Medulla oblongata (tissue), 1 donor: ENCODE results near the gene NR2F2.
A peak's percentile ranks its signal among the peaks of the same experiment; 100 is the strongest.

Experiments
- DNase-seq: peaks from one replicate; pipeline ENCODE4 v3.0.0-alpha.2; 2015; ENCODE audit errors: extremely low spot score

The NR2F2 gene

GRCh38 chr15:96316953-96317629 lies 13.4 kb upstream of the NR2F2 start:
- DNase-seq, result no peak

- no peak for DNase-seq
Measured at GRCh38 chr15:96320107-96320506, 10.4 kb upstream of the NR2F2 start.

DNA sequence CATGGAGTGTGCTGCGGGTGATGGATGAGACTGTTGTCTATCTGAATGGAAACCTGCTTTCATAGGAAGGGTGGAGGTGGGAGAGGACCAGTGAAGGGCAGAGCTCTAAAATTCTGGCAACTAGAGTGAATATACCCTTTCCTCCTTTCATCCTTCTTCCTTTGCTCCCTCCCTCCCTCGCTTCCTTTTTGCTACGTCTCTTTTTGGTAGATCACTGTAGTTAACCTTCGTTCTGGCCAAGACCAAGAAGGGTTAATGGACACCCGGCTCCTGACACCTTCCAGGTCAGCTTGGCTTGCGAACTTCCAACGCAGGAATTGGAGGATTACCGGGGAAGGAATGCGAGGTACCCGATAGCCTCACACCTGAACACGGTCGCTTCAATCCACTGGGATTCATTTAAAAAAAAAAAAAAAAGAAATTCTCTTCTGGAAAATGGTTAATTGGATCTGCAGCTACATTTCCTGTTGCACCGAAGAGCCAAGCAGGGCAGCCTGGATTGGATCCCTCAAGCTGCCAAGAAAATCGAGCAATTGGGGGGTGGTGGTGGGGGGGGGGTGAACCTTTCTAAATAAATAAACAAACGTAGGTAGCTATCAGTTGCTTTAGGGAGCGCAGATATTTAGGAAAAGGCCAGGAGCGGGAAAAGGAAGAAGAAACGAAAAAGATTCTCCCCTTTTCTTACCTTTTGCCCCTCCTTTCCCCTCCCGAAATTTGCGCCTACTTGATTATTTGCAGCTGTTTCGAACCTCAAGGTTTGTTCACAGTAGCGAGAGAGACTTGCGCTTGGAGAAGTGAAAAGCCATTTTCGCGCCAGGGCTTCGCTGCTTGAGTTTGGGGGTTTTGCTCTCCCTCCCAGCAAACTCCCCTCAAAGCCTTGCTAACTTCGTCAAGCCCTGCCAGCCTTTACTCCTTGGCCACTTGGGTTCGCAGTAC lies 9.5 kb upstream of the NR2F2 start:
- no peak for DNase-seq

DNA sequence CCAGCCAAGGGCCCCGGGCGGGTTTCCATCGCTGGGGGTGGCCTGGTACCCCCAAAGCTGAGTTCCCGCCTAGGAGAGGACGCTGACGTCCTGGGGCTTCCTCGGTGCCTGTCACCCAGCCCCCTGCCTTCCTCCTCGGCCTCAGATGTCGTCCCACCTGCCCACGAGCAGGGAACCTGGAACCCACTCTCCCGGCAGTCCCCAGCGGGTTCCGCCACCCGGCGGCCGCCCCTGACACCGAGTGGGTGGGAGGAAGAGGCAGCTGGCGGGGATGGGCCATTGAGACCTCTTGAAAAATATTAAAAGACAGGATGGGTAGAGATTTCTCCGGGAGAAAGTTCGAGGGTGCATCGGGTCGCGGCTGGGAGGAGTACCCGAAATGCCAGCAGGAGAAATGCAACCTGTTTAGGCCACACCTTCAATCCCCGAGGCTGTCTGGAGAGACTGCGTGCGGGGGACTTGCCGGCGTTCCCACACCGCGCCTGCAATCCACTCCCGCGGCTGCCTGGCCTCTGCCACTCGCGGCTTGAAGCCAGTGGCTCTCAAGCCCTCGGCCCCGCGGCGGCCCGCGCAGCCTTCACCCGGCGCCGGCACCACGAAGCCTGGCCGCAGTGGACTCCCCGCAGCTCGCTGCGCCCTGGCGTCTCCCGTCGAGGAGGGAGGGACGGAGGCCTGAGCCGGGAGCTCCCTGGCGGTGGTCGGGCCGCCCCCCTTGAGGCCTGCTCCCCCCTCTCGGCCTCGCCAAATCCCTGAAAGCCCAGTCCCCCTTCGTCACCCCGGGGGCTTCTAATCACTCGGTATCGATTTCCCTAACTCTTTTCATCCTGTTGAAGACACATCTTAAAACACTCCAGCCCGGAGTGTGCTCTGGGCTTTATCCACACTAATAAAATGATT lies 8.6 kb upstream of the NR2F2 start:
- DNase-seq, result no peak

DNA sequence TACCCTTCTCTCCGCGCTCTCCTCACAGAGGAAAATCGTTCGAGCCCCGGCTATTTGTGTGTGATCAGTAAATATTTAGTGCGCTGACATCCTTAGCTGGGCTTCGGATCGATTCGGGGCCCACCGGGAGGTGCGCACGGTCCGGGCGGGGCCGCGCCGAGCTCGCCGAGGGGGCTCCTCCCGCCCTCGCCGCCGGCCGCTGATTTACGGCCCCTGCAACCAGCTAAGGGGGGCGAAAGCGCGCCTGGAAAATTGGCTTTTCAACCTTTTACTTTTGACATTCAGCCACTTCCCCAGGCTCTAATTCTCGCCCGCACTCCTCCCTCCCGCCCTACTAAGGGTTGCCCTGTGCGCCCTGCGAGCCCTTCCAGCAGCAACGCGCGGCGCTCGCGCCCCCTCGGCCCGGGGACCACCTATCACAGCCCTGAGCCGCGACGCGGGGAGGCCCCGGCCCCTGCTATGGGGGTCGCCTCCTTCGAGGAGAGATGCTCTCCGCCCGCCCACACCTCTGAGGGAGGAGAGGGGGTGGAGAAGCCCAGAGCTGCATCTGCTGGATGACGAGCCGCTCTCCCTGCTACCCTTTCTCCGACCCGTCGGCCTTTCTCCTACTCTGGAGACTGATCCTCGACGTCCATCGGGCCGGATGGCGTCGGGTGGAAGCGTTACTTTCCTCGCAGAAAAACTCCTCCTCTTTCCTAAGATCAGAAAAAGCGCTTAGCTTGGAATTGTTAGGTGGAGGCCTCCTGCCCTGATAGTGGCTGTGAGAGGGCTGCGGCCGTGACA lies 7.8 kb upstream of the NR2F2 start:
- no peak for DNase-seq

DNA sequence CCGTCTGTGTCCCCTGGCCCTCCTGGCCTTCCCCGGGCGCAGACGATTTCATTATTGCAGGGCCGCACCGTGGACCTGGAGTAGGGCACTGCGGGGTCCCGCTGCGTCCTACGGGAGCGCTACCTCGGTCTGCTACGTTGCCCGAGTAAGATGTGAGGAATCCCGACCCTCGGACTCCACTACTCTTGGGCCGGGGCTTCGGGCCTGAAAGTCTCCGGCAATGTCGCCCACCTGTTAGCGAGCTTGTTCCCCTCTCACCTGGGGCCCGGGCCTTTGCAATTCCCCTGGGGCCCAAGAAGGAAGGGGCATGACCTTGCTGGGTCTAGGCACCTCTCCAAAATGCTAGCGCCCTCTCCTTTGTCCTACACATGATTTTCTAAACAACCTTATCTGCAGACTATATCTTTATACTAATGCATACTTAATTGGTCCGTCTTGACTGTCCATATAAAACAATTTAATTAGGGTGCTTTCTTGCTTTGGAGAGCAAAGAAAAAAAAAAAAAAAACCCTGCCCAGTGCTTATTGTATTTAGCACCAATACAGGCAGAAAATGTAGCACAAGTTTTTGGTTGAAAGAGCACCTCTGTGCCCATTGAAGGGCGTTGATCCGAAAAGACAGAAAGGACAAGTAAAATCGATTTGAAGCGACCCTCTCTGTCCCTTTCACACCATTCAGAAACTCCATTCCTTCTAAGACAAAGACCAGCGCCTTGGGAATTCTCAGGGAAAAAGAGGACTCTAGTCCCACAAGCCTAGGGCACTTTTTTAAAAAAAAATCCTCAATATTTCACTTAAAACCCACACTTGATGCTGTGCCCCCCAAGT lies 7.0 kb upstream of the NR2F2 start:
- DNase-seq, result no peak

GRCh38 chr15:96324192-96324895 lies 6.2 kb upstream of the NR2F2 start:
- no peak for DNase-seq

DNA sequence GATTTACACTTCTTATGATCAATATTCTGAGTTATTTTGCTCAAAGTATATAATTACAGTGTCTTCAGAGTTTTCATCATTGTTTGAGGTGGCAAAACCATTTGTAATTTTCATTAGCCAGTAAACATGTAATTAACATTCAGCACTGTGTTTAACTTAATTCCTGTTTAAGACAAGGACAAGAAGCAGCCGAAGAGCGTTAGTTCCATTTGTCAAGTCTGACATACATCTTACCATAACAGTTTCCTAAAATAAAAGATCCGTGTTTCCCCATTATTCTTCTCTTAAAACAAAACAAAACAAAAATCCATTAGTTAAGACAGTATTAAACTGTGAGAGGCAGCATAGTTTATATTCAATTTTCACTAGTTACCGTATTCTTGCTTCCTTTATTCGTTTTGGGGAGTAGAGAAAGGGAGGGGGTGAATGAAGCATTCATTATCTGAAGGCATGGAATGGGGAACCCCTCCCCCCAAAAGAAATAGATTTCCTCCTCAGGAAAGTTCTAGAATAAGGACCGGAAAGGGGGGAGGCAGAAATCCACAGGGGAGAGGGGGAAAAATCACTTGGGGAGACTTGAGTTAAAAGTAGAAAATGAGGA lies 5.5 kb upstream of the NR2F2 start:
- no peak for DNase-seq

DNA sequence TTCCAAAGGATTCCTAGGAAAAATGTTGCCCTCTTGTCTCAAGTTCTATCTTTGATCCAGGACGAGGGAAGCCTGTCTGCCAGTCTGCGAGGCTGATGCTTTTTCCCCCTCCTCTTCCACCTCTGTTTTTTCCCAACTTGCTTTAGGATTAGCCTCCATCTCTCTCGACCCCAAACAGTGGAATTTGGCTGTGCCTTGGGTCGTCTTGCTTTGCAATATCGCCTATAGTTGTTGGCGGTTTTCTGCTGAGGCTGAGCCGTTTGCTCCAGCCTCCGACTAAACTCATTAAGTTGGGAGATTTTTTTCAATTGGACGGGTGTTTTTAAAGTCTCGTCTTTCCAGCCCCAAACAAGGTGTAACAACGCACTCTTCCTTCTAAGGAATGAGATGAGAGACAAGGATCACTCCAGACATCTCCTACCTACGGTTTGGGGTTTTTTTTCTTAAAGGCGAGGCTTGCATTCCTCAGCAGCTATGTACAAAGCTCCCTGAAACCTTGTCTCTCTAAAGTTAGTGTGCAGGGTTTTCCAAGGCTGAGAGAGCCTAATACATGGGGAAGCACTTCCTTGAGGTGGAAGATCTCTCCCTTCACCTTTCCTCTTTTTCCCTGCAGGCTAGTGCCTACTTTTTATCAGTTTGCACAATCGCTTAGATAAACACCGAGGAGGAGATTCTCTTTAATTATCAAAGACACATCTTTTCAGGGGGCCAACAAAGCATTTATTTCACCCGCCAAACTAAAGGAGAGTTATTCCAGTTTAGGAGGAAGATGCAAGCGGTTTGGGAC lies 4.8 kb upstream of the NR2F2 start:
- DNase-seq, result no peak

GRCh38 chr15:96326328-96327154 lies 4.0 kb upstream of the NR2F2 start:
- no peak for DNase-seq

DNA sequence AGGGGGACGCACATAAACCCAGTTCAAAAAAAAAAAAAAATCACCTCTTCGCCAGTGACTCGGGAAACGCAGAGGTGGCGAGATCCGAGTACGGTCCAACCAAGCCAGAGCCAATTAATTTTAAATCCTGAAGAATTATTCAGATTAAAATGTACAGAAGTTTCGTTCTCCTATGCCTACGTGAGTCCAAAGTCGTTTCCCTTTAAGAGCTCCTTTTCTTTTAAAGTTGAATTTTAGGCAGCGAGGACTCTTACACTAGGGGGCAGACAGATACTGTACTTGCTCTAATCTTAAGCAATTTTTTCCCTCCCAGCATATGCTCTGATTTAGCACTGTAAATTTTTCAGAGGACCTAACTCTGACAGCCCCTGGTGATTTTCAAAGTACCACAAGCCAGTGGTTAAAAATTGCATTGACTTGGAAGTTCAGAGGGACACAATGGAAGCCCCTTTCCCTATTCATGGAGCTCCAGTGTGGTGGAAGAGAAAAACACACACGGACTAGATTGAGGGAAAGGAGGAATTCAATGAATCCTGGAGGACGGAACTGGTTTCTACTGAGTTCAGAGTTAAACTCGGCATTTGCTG lies 3.3 kb upstream of the NR2F2 start:
- DNase-seq, result peak; percentile 80

- no peak for DNase-seq
Measured at GRCh38 chr15:96328181-96328876, 2.2 kb upstream of the NR2F2 start.

DNA sequence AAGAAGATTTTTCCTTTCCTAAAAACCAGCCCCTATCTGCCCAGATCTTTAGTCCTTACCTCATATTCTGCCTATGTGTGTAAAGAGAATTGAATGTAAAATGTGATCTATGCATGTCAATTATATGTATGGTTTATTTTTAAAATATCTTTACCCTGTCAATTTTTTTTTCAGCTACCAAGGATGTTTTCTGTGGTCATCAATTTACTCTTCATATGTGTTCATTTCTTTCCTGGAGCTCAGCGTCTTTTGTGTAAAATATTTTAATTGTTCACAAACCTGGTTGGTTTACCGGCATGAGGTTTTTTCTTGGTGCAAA lies 1.7 kb upstream of the NR2F2 start:
- DNase-seq, result no peak

GRCh38 chr15:96329403-96329981 lies 1.0 kb upstream of the NR2F2 start:
- no peak for DNase-seq

DNA sequence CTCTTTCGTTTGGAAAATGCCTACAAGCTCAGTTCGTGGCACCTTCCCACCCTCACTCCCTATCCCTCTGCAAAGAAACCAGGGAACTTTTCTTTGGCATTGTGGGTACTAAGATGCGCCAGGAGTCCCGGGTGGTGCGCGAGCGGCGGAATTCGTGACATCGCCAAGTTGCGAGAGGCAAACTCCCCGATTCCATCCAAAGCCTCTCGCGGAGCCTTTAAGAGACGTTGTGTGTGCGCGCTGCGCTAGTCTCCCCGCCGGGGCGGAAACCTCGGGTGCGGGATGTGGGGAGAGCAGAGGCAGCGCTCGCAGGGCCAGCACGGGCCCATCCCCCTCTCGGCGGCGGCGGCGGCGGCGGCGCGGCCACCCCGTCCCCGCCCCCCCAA lies 443 bp upstream of the NR2F2 start:
- DNase-seq, result no peak

GRCh38 chr15:96331144-96331944 lies 844 bp downstream of the NR2F2 start:
- DNase-seq, result no peak
